OCI-LY3 (cell line): ENCODE data around the gene IQCE.

Experiments used
- H2AFZ ChIP-seq: fragments of 200-600, 300-600 bp; shearing (Covaris generic); 2 replicates; pipeline ENCODE4 v1.6.0; 2014; ENCODE audit warnings: antibody characterized with exemption, low read depth, low read length
- H3K27ac ChIP-seq: fragments of 200-600, 300-600 bp; sonication (generic); 2 replicates; pipeline ENCODE4 v1.5.1; 2014; ENCODE audit warnings: mild to moderate bottlenecking, low read length, moderate library complexity, mixed read lengths
- H3K27me3 ChIP-seq: fragments of 200-600, 300-600 bp; sonication (generic); 2 replicates; pipeline ENCODE4 v1.6.1; 2014; ENCODE audit warnings: low read depth, low read length, mixed read lengths
- H3K36me3 ChIP-seq: fragments of 200-600, 300-600 bp; sonication (generic); replicated peaks from 2 replicates; pipeline ENCODE3; 2014; ENCODE audit warnings: low read depth, low read length, mixed read lengths
- H3K4me1 ChIP-seq: fragments of 300-600, 200-600 bp; sonication (generic); 2 replicates; pipeline ENCODE4 v1.6.1; 2014; ENCODE audit warnings: low read length, mixed read lengths
- H3K4me2 ChIP-seq: fragments of 200-600, 300-600 bp; sonication (generic); 2 replicates; pipeline ENCODE4 v1.6.1; 2014; ENCODE audit warnings: low read length, mixed read lengths
- H3K4me3 ChIP-seq: fragments of 300-600, 200-600 bp; sonication (generic); 2 replicates; pipeline ENCODE4 v1.5.1; 2014; ENCODE audit warnings: antibody characterized with exemption, mild to moderate bottlenecking, low read length, moderate library complexity
- H3K79me2 ChIP-seq: fragments of 300-600, 200-600 bp; shearing (Covaris generic); 2 replicates; pipeline ENCODE4 v1.6.1; 2014; ENCODE audit warnings: mild to moderate bottlenecking, low read length, mixed read lengths
- H3K9ac ChIP-seq: fragments of 300-600, 200-600 bp; shearing (Covaris generic); 2 replicates; pipeline ENCODE4 v1.6.0; 2014; ENCODE audit warnings: mild to moderate bottlenecking, low read length, moderate library complexity
- H3K9me3 ChIP-seq: fragments of 200-600, 300-600 bp; shearing (Covaris generic); 2 replicates; pipeline ENCODE4 v1.6.1; 2014; ENCODE audit warnings: low read length, mixed read lengths; ENCODE audit not compliant: insufficient read depth
- H4K20me1 ChIP-seq: fragments of 200-600, 300-600 bp; sonication (generic); 2 replicates; pipeline ENCODE4 v1.6.1; 2016; ENCODE audit warnings: low read length, mixed read lengths; ENCODE audit not compliant: insufficient read depth
- CTCF ChIP-seq: fragments of 200-600, 300-600 bp; sonication (generic); IDR thresholded peaks from 2 replicates; pipeline ENCODE4 v1.5.1; 2014; ENCODE audit warnings: antibody characterized with exemption, low read length, low read depth
- EZH2phosphoT487 ChIP-seq: fragments of 200-600 bp; shearing (Covaris generic); IDR thresholded peaks from 2 replicates; pipeline ENCODE4 v1.6.1; 2018; ENCODE audit warnings: antibody characterized with exemption, mixed run types, low read depth

The IQCE gene

GRCh38 chr7:2598154-2598823, 39.5 kb downstream of the IQCE start:
- Histone ChIP-seq H3K79me2 (no peaks in the 10 kb centered on the region), H3K4me3 (no peak overlapping the region), H2AFZ (no peak overlapping the region)

GRCh38 chr7:2601065-2601464, 42.3 kb downstream of the IQCE start:
- H3K27me3 ChIP-seq = no peaks in the 10 kb centered on the region
- TF ChIP-seq EZH2phosphoT487 = no peak
- no peak for TF ChIP-seq CTCF
- no peak overlapping the region for H3K27ac ChIP-seq
- no peak overlapping the region for H3K9ac ChIP-seq
- H3K79me2 ChIP-seq = no peaks in the 10 kb centered on the region
- H2AFZ ChIP-seq = no peak overlapping the region
- H3K4me1 ChIP-seq = no peaks in the 10 kb centered on the region
- no peak overlapping the region for H3K4me2 ChIP-seq
- no peak overlapping the region for H3K4me3 ChIP-seq
- no peaks in the 10 kb centered on the region for H4K20me1 ChIP-seq
- no peaks in the 10 kb centered on the region for H3K9me3 ChIP-seq
- H3K36me3 ChIP-seq = peaks cover 14% of the 10 kb centered on the region

More at GRCh38 chr7:2598154-2598823, 39.5 kb downstream of the IQCE start:
- Histone ChIP-seq H3K9ac (no peak overlapping the region), H3K27me3 (no peaks in the 10 kb centered on the region), H3K4me1 (no peaks in the 10 kb centered on the region), H3K4me2 (no peak overlapping the region), H3K36me3 (peaks cover 16% of the 10 kb centered on the region), H3K27ac (no peak overlapping the region), H3K9me3 (no peaks in the 10 kb centered on the region), H4K20me1 (no peaks in the 10 kb centered on the region)
- TF ChIP-seq EZH2phosphoT487 (no peak), CTCF (no peak)

DNA sequence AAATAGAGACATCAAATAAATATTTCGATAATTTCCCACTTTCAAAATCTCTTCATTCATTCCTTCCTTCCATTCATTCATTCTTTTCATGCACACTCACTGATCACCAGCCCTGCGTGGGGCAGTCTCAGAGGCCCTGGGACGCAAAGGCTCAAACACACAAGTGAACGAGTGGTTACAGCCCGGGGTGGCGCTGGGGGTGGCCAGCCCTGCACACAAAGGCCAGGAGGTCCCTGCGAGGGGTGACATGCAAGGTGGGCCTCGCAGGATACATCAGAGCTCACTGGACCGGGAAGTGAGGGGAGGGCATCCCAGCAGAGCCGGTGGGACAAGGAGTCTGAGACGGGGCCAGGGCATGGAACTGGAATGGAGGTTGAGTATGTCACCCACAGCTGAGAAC, 43.1 kb downstream of the IQCE start:
- H3K9ac ChIP-seq = no peak overlapping the region
- TF ChIP-seq CTCF (no peak), EZH2phosphoT487 (no peak)

GRCh38 chr7:2602406-2603043, 43.7 kb downstream of the IQCE start:
- no peaks in the 10 kb centered on the region for H3K4me1 ChIP-seq
- no peak overlapping the region for H3K4me3 ChIP-seq
- H3K36me3 ChIP-seq = peaks cover 14% of the 10 kb centered on the region
- no peak overlapping the region for H2AFZ ChIP-seq
- H3K27me3 ChIP-seq = no peaks in the 10 kb centered on the region
- H3K27ac ChIP-seq = no peak overlapping the region
- no peaks in the 10 kb centered on the region for H3K9me3 ChIP-seq
- no peaks in the 10 kb centered on the region for H3K79me2 ChIP-seq
- TF ChIP-seq EZH2phosphoT487 = no peak
- TF ChIP-seq CTCF = no peak
- H4K20me1 ChIP-seq = no peaks in the 10 kb centered on the region
- H3K4me2 ChIP-seq = no peak overlapping the region
- no peak overlapping the region for H3K9ac ChIP-seq

More for the DNA sequence above, 43.1 kb downstream of the IQCE start:
- H3K27me3 ChIP-seq = no peaks in the 10 kb centered on the region
- peaks cover 14% of the 10 kb centered on the region for H3K36me3 ChIP-seq
- H3K4me1 ChIP-seq = no peaks in the 10 kb centered on the region
- H3K4me3 ChIP-seq = no peak overlapping the region
- no peak overlapping the region for H2AFZ ChIP-seq
- H3K79me2 ChIP-seq = no peaks in the 10 kb centered on the region
- no peaks in the 10 kb centered on the region for H4K20me1 ChIP-seq
- no peaks in the 10 kb centered on the region for H3K9me3 ChIP-seq
- H3K27ac ChIP-seq = no peak overlapping the region
- H3K4me2 ChIP-seq = no peak overlapping the region
